ENCODE measurements around the gene ISLR. TPM values are rescaled to one million over a fixed set of nuclear protein-coding genes. Genes with fewer than 3 reads are reported as not detected.

Gene ISLR
- total RNA-seq, 6 experiments from 2014 or later: 1.7 to 6.3 (median 1.9) TPM

GRCh38 chr15:74214324-74215021, 41.0 kb downstream of the ISLR start:
- Mint-ChIP-seq H3K27me3 (ENCODE audit: insufficient read depth) (peaks cover 15% of the 10 kb centered on the region), H3K4me3 (peak overlapping the region; percentile 48), H3K27ac (peak overlapping the region; percentile 73; the same call in 1 of the 2 replicates), H3K9me3 (no peaks in the 10 kb centered on the region), H3K4me1 (ENCODE audit: low read depth) (peaks cover 29% of the 10 kb centered on the region), H3K36me3 (ENCODE audit: low read depth) (no peaks in the 10 kb centered on the region)
- TF ChIP-seq, protein P1, sequence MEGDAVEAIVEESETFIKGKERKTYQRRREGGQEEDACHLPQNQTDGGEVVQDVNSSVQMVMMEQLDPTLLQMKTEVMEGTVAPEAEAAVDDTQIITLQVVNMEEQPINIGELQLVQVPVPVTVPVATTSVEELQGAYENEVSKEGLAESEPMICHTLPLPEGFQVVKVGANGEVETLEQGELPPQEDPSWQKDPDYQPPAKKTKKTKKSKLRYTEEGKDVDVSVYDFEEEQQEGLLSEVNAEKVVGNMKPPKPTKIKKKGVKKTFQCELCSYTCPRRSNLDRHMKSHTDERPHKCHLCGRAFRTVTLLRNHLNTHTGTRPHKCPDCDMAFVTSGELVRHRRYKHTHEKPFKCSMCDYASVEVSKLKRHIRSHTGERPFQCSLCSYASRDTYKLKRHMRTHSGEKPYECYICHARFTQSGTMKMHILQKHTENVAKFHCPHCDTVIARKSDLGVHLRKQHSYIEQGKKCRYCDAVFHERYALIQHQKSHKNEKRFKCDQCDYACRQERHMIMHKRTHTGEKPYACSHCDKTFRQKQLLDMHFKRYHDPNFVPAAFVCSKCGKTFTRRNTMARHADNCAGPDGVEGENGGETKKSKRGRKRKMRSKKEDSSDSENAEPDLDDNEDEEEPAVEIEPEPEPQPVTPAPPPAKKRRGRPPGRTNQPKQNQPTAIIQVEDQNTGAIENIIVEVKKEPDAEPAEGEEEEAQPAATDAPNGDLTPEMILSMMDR (IDR thresholded peaks at IDR 0.05): no peak
- no peak for DNase-seq

- H3K4me3 Mint-ChIP-seq: no peak overlapping the region
- peaks cover 21% of the 10 kb centered on the region for H3K27me3 Mint-ChIP-seq (ENCODE audit: insufficient read depth)
- peaks cover 20% of the 10 kb centered on the region for H3K4me1 Mint-ChIP-seq (ENCODE audit: low read depth)
- H3K36me3 Mint-ChIP-seq (ENCODE audit: low read depth): no peaks in the 10 kb centered on the region
- no peak for DNase-seq
- TF ChIP-seq, protein P1 (IDR thresholded peaks at IDR 0.05): no peak
- no peaks in the 10 kb centered on the region for H3K9me3 Mint-ChIP-seq
- H3K27ac Mint-ChIP-seq: no peak overlapping the region
Observed at GRCh38 chr15:74215958-74216357, 42.4 kb downstream of the ISLR start.

DNA sequence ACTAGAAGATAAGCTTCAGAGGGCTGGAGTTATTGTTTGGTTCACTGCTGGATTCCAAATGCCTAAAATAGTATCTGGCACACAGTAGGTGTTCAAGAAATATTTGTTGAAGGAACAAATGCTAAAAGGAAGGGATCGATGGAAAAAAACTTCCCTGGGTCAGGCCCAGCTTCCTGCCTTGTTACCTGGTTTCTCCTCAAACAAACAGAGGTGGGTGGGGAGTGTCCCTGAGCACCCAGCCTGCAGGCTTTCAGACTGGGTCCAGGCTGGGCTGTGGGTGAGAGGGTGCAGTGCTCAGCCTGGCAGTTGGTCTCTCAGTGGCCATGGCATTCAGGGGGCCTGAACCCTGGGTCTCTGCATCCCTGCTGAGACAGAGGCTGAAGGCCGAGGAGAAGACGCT, 43.4 kb downstream of the ISLR start:
- Mint-ChIP-seq H3K9me3 (no peaks in the 10 kb centered on the region), H3K27me3 (ENCODE audit: insufficient read depth) (peaks cover 20% of the 10 kb centered on the region), H3K36me3 (ENCODE audit: low read depth) (no peaks in the 10 kb centered on the region), H3K27ac (no peak overlapping the region), H3K4me1 (ENCODE audit: low read depth) (peaks cover 20% of the 10 kb centered on the region), H3K4me3 (no peak overlapping the region)
- no peak for DNase-seq
- TF ChIP-seq, protein P1 (IDR thresholded peaks at IDR 0.05): no peak

DNA sequence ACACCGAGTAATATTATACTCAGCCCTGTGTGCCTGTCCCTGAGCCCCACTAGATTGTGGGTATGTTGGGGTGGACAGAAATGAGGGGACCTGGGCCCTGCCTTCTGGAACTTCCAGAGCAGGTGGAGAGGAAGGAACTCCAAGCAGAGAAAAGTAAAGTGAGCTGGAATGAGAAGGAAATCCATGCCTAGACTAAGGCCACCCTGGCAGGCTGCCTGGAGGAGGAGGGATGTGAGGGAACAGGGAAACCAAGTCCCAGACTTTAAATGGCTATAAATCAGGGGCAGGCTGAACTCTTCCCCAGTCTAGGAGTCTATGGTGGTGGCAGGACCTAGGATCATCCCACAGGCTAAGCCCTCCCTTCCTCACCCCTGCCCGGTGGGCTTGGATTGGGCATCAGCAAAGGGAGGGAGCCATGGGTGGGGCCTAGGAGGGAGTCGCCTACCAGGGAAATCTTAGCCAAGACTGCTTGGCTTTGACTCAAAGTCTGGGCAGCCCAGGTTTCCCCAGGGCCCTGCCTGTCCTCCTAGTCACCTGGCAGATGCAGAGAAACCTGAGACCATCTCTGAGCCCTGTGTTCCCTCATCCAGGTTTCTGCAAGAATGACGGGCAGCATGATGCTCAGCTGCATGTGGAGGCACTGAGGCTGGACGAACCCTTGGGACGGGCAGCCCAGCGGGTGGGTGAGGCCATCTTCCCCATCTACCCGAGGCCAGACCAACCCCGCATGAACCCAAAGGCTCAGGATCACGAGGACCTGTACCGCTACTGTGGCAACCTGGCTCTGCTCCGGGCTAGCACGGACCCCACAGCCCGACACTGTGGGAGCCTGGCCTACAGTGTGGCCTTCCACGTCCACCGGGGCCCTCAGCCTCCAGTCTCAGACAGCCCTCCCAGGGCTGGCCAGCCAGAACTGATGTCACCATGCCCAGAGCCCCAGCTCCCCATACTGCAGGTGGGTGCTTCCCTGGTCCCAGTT, 44.7 kb downstream of the ISLR start:
- Mint-ChIP-seq H3K4me3 (no peak overlapping the region), H3K4me1 (ENCODE audit: low read depth) (peaks cover 20% of the 10 kb centered on the region), H3K27ac (no peak overlapping the region)

GRCh38 chr15:74220475-74221248, 47.2 kb downstream of the ISLR start:
- Mint-ChIP-seq H3K27ac (no peak overlapping the region), H3K36me3 (ENCODE audit: low read depth) (no peaks in the 10 kb centered on the region)

More for the DNA sequence above, 44.7 kb downstream of the ISLR start:
- TF ChIP-seq, protein P1 (IDR thresholded peaks at IDR 0.05): no peak
- Mint-ChIP-seq H3K36me3 (ENCODE audit: low read depth) (no peaks in the 10 kb centered on the region), H3K9me3 (no peaks in the 10 kb centered on the region), H3K27me3 (ENCODE audit: insufficient read depth) (peaks cover 20% of the 10 kb centered on the region)
- no peak for DNase-seq

More at GRCh38 chr15:74220475-74221248, 47.2 kb downstream of the ISLR start:
- DNase-seq: no peak
- peaks cover 24% of the 10 kb centered on the region for H3K27me3 Mint-ChIP-seq (ENCODE audit: insufficient read depth)
- H3K4me3 Mint-ChIP-seq: no peak overlapping the region
- TF ChIP-seq, protein P1 (IDR thresholded peaks at IDR 0.05): no peak
- no peaks in the 10 kb centered on the region for H3K9me3 Mint-ChIP-seq
- peaks cover 22% of the 10 kb centered on the region for H3K4me1 Mint-ChIP-seq (ENCODE audit: low read depth)

Measured in HFFc6 (cell line).